H9 (cell line): ENCODE data around the gene LDLRAD4. TPM values are rescaled to one million over a fixed set of nuclear protein-coding genes. Genes with fewer than 3 reads are reported as not detected.

Source experiments
- DNase-seq: peaks from one replicate; pipeline ENCODE4 v3.0.0-alpha.2; 2017
- H2AFZ ChIP-seq: one replicate; pipeline ENCODE4 v1.6.1; 2013; ENCODE audit warnings: mild to moderate bottlenecking, low read length, control low read depth, moderate library complexity
- H2AK5ac ChIP-seq: 2 replicates; pipeline ENCODE4 v1.6.1; 2013; ENCODE audit warnings: low read length, control low read depth, mixed read lengths; ENCODE audit not compliant: insufficient read length
- H2BK120ac ChIP-seq: one replicate; pipeline ENCODE4 v1.6.1; 2013; ENCODE audit warnings: low read depth, mild to moderate bottlenecking, low read length, control low read depth, inconsistent platforms; ENCODE audit not compliant: poor library complexity, severe bottlenecking
- H2BK12ac ChIP-seq: 2 replicates; pipeline ENCODE4 v1.6.1; 2013; ENCODE audit warnings: low read length, control low read depth, mixed read lengths, low read depth; ENCODE audit not compliant: insufficient read length
- H2BK15ac ChIP-seq: 2 replicates; pipeline ENCODE4 v1.6.1; 2013; ENCODE audit warnings: low read depth, low read length, control low read depth
- H2BK20ac ChIP-seq: one replicate; pipeline ENCODE4 v1.6.1; 2013; ENCODE audit warnings: low read depth, mild to moderate bottlenecking, low read length, control low read depth, inconsistent platforms; ENCODE audit not compliant: poor library complexity, severe bottlenecking
- H2BK5ac ChIP-seq: 2 replicates; pipeline ENCODE4 v1.6.1; 2013; ENCODE audit warnings: low read length, control low read depth, mixed read lengths; ENCODE audit not compliant: insufficient read length
- H3K14ac ChIP-seq: 2 replicates; pipeline ENCODE4 v1.6.1; 2013; ENCODE audit warnings: low read length, control low read depth; ENCODE audit not compliant: insufficient read depth
- H3K18ac ChIP-seq: 2 replicates; pipeline ENCODE4 v1.6.1; 2013; ENCODE audit warnings: low read depth, mild to moderate bottlenecking, mixed read lengths, low read length, control low read depth; ENCODE audit not compliant: insufficient read length
- H3K23ac ChIP-seq: 2 replicates; pipeline ENCODE4 v1.6.1; 2013; ENCODE audit warnings: low read length, control low read depth, mixed read lengths, low read depth; ENCODE audit not compliant: insufficient read length
- H3K23me2 ChIP-seq: 2 replicates; pipeline ENCODE4 v1.6.1; 2013; ENCODE audit warnings: low read depth, mild to moderate bottlenecking, mixed read lengths, low read length, control low read depth; ENCODE audit not compliant: insufficient read length, poor library complexity, severe bottlenecking
- H3K27ac ChIP-seq: 2 replicates; pipeline ENCODE4 v1.5.1; 2013; ENCODE audit warnings: low read length, control low read depth, mixed read lengths, low read depth; ENCODE audit not compliant: insufficient read length
- H3K27me3 ChIP-seq: 2 replicates; pipeline ENCODE4 v1.6.1; 2013; ENCODE audit warnings: low read length, control low read depth, inconsistent platforms; ENCODE audit not compliant: insufficient read depth
- H3K4ac ChIP-seq: 2 replicates; pipeline ENCODE4 v1.6.1; 2013; ENCODE audit warnings: low read depth, mild to moderate bottlenecking, control low read depth, inconsistent platforms, low read length, moderate library complexity
- H3K4me1 ChIP-seq: 2 replicates; pipeline ENCODE4 v1.6.1; 2013; ENCODE audit warnings: low read length, control low read depth, inconsistent platforms; ENCODE audit not compliant: insufficient read depth
- H3K4me2 ChIP-seq: 2 replicates; pipeline ENCODE4 v1.6.1; 2013; ENCODE audit warnings: low read length, control low read depth, mixed read lengths; ENCODE audit not compliant: insufficient read length, insufficient read depth
- H3K56ac ChIP-seq: 2 replicates; pipeline ENCODE4 v1.6.1; 2013; ENCODE audit warnings: low read depth, mild to moderate bottlenecking, mixed read lengths, low read length, control low read depth; ENCODE audit not compliant: insufficient read length
- H3K79me1 ChIP-seq: 2 replicates; pipeline ENCODE4 v1.6.1; 2013; ENCODE audit warnings: low read depth, mild to moderate bottlenecking, moderate library complexity, low read length, control low read depth, inconsistent platforms; ENCODE audit not compliant: insufficient read depth, poor library complexity, severe bottlenecking
- H3K79me2 ChIP-seq: 2 replicates; pipeline ENCODE4 v1.6.1; 2013; ENCODE audit warnings: low read length, control low read depth, inconsistent platforms; ENCODE audit not compliant: insufficient read depth
- H3K9ac ChIP-seq: 2 replicates; pipeline ENCODE4 v1.6.1; 2013; ENCODE audit warnings: low read length, control low read depth, mixed read lengths; ENCODE audit not compliant: insufficient read length; ENCODE audit errors: extremely low read depth
- H3K9me3 ChIP-seq: one replicate; pipeline ENCODE4 v1.6.1; 2013; ENCODE audit warnings: low read depth, low read length, inconsistent platforms; ENCODE audit not compliant: control insufficient read depth
- H3T11ph ChIP-seq: one replicate; pipeline ENCODE4 v1.6.1; 2013; ENCODE audit warnings: mild to moderate bottlenecking, low read length, control low read depth, inconsistent platforms
- H4K20me1 ChIP-seq: one replicate; pipeline ENCODE4 v1.6.1; 2013; ENCODE audit not compliant: control insufficient read depth, insufficient read length, insufficient read depth
- H4K5ac ChIP-seq: 2 replicates; pipeline ENCODE4 v1.6.1; 2013; ENCODE audit warnings: low read depth, mild to moderate bottlenecking, mixed read lengths, low read length, control low read depth; ENCODE audit not compliant: insufficient read length
- H4K8ac ChIP-seq: replicated peaks from 2 replicates; pipeline ENCODE4 v1.6.1; 2013; ENCODE audit warnings: low read length, control low read depth, mixed read lengths, low read depth; ENCODE audit not compliant: insufficient read length
- H4K91ac ChIP-seq: 2 replicates; pipeline ENCODE4 v1.6.1; 2013; ENCODE audit warnings: low read depth, mild to moderate bottlenecking, moderate library complexity, mixed read lengths, low read length, control low read depth; ENCODE audit not compliant: insufficient read length
- H3K27ac Mint-ChIP-seq, 3 experiments: 2 replicates in 2 of 3; 3 replicates in 1 of 3; pipeline ENCODE4 v1.8.0; 2020 to 2021; ENCODE audit warnings: mixed read lengths in 3 of 3, mild to moderate bottlenecking in 1 of 3, moderate library complexity in 1 of 3
- H3K27me3 Mint-ChIP-seq: 2 replicates; pipeline ENCODE4 v1.8.0; 2021; ENCODE audit warnings: low read depth, mild to moderate bottlenecking, moderate library complexity, mixed read lengths
- H3K36me3 Mint-ChIP-seq, 3 experiments: 2 replicates in 2 of 3; 3 replicates in 1 of 3; pipeline ENCODE4 v1.8.0; 2020 to 2021; ENCODE audit warnings: low read depth in 3 of 3, mixed read lengths in 3 of 3; ENCODE audit not compliant: insufficient read depth in 1 of 3
- H3K4me1 Mint-ChIP-seq, 2 experiments: 2 replicates each; pipeline ENCODE4 v1.8.0; 2020; ENCODE audit warnings: mixed read lengths in 2 of 2
- H3K4me3 Mint-ChIP-seq, 2 experiments: 2 replicates in 1 of 2; 3 replicates in 1 of 2; pipeline ENCODE4 v1.8.0; 2020 to 2021; ENCODE audit warnings: mild to moderate bottlenecking in 2 of 2, mixed read lengths in 2 of 2, moderate library complexity in 1 of 2
- H3K9me3 Mint-ChIP-seq, 2 experiments: 2 replicates in 1 of 2; 3 replicates in 1 of 2; pipeline ENCODE4 v1.8.0; 2020; ENCODE audit warnings: mild to moderate bottlenecking in 2 of 2, mixed read lengths in 2 of 2, moderate library complexity in 1 of 2
- WGBS: extraction: QIAGEN DNeasy Blood & Tissue Kit; methylation state at CpG from one replicate; pipeline ENCODE4 v1.1.7; 2013; ENCODE audit warnings: missing lambda C conversion rate, low lambda C conversion rate, mixed read lengths; ENCODE audit not compliant: insufficient read length; ENCODE audit errors: extremely low coverage; 5-methylcytosine and 5-hydroxymethylcytosine counted together
- total RNA-seq: library from RNA; stranded (reverse); gene quantifications from 2 replicates; pipeline ENCODE4 v1.2.1, GENCODE V29; 2021
- TF ChIP-seq, protein P1 (sequence below): fragments of 200-600 bp; sonication (generic); conservative IDR thresholded peaks from 3 replicates; pipeline ENCODE4 v1.8.0; 2021; ENCODE audit warnings: antibody characterized with exemption, mild to moderate bottlenecking

The LDLRAD4 gene
- total RNA-seq, 1 experiment from 2014 or later, result 3.9 TPM

DNA sequence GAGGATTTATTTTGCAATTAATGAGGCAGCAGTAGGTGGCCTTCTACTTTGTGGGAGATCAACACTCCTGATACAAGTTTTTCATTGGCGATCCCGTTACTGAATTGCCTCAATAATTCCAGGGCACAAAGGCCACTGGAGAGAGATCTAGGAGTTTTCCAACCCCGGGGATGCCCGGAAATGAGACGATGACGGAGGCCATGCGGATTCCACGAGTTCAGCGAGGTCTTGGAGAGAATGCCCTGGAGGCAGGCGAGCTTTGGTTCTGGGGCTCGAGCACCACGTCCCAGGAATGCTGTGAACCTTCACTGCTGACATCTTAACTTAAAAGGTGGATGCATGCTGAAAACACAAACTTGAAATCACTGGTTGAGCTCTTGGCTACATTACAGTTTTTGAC, 74.2 kb downstream of the LDLRAD4 start:
- Histone ChIP-seq H2BK5ac (no peak overlapping the region), H3K79me2 (no peaks in the 10 kb centered on the region), H2BK12ac (no peak overlapping the region), H4K8ac (no peak overlapping the region), H3K9me3 (no peaks in the 10 kb centered on the region), H3K14ac (no peak overlapping the region), H2BK120ac (no peak overlapping the region), H3K23me2 (no peaks in the 10 kb centered on the region), H3T11ph (no peak overlapping the region), H3K4me2 (no peak overlapping the region), H3K56ac (no peak overlapping the region), H3K79me1 (no peaks in the 10 kb centered on the region), H2AK5ac (no peak overlapping the region), H3K23ac (no peak overlapping the region), H2BK20ac (no peak overlapping the region), H3K4ac (no peak overlapping the region), H3K27me3 (no peaks in the 10 kb centered on the region), H2BK15ac (no peak overlapping the region), H4K91ac (no peak overlapping the region), H4K5ac (no peak overlapping the region), H4K20me1 (no peaks in the 10 kb centered on the region), H2AFZ (no peak overlapping the region), H3K9ac (no peak overlapping the region), H3K18ac (no peak overlapping the region), H3K4me1 (no peaks in the 10 kb centered on the region), H3K27ac (no peak overlapping the region)
- TF ChIP-seq, protein P1, sequence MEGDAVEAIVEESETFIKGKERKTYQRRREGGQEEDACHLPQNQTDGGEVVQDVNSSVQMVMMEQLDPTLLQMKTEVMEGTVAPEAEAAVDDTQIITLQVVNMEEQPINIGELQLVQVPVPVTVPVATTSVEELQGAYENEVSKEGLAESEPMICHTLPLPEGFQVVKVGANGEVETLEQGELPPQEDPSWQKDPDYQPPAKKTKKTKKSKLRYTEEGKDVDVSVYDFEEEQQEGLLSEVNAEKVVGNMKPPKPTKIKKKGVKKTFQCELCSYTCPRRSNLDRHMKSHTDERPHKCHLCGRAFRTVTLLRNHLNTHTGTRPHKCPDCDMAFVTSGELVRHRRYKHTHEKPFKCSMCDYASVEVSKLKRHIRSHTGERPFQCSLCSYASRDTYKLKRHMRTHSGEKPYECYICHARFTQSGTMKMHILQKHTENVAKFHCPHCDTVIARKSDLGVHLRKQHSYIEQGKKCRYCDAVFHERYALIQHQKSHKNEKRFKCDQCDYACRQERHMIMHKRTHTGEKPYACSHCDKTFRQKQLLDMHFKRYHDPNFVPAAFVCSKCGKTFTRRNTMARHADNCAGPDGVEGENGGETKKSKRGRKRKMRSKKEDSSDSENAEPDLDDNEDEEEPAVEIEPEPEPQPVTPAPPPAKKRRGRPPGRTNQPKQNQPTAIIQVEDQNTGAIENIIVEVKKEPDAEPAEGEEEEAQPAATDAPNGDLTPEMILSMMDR, result no peak
- Mint-ChIP-seq H3K4me3 (no peak overlapping the region), H3K9me3 (no peaks in the 10 kb centered on the region; a peak in 1 of 5 replicates), H3K4me1 (peaks cover 0 to 4% of the 10 kb centered on the region in 2 experiments; a peak in 1 of 4 replicates), H3K27me3 (no peaks in the 10 kb centered on the region; the same call in none of the 2 replicates), H3K27ac (no peak overlapping the region), H3K36me3 (no peaks in the 10 kb centered on the region)
- no CpG with 5 or more reads among the region's 12 CpGs for WGBS
- no peak for DNase-seq
